MM.1S (cell line): ENCODE data around the gene DIAPH3.

Experiments used
- DNase-seq: peaks from one replicate; pipeline ENCODE4 v3.0.0-alpha.2; 2015
- H2AFZ ChIP-seq: fragments of 300-600 bp; sonication (generic); 2 replicates; pipeline ENCODE4 v1.6.0; 2016; ENCODE audit warnings: antibody characterized with exemption, low read length
- H3F3A ChIP-seq: fragments of 300-600 bp; sonication (generic); 2 replicates; pipeline ENCODE4 v1.6.1; 2016; ENCODE audit warnings: mild to moderate bottlenecking, antibody characterized with exemption, low read length, moderate library complexity, mixed read lengths; ENCODE audit not compliant: insufficient read depth
- H3K27ac ChIP-seq: fragments of 300-600 bp; sonication (generic); 2 replicates; pipeline ENCODE4 v1.5.1; 2016; ENCODE audit warnings: mild to moderate bottlenecking, low read length
- H3K27me3 ChIP-seq: fragments of 300-600 bp; sonication (generic); replicated peaks from 2 replicates; pipeline ENCODE4 v1.6.0; 2016; ENCODE audit warnings: low read length; ENCODE audit not compliant: insufficient read depth
- H3K36me3 ChIP-seq: fragments of 300-600 bp; sonication (generic); replicated peaks from 2 replicates; pipeline ENCODE4 v1.6.1; 2016; ENCODE audit warnings: mild to moderate bottlenecking, low read length, mixed read lengths; ENCODE audit not compliant: insufficient read depth
- H3K4me1 ChIP-seq: fragments of 300-600 bp; sonication (generic); 2 replicates; pipeline ENCODE4 v1.6.1; 2016; ENCODE audit warnings: low read length, mixed read lengths
- H3K4me2 ChIP-seq: fragments of 300-600 bp; sonication (generic); 2 replicates; pipeline ENCODE4 v1.6.0; 2016; ENCODE audit warnings: low read depth, low read length
- H3K4me3 ChIP-seq: fragments of 300-600 bp; sonication (generic); 2 replicates; pipeline ENCODE4 v1.5.1; 2016; ENCODE audit warnings: low read length, mixed read lengths
- H3K79me2 ChIP-seq: fragments of 300-600 bp; sonication (generic); 2 replicates; pipeline ENCODE4 v1.6.1; 2016; ENCODE audit warnings: mixed run types, low read length, mixed read lengths
- H3K9ac ChIP-seq: fragments of 300-600 bp; sonication (generic); 2 replicates; pipeline ENCODE4 v1.6.1; 2016; ENCODE audit warnings: low read length, mixed read lengths
- H3K9me2 ChIP-seq: fragments of 300-600 bp; sonication (generic); replicated peaks from 2 replicates; pipeline ENCODE4 v1.6.1; 2016; ENCODE audit warnings: mild to moderate bottlenecking, low read length, mixed read lengths; ENCODE audit not compliant: insufficient read depth
- H3K9me3 ChIP-seq: fragments of 300-600 bp; sonication (generic); replicated peaks from 2 replicates; pipeline ENCODE4 v1.6.1; 2016; ENCODE audit warnings: mild to moderate bottlenecking, low read length, mixed read lengths; ENCODE audit not compliant: insufficient read depth
- H4K20me1 ChIP-seq: fragments of 300-600 bp; sonication (generic); 2 replicates; pipeline ENCODE4 v1.6.1; 2016; ENCODE audit warnings: mild to moderate bottlenecking, low read length, moderate library complexity, mixed read lengths; ENCODE audit not compliant: insufficient read depth
- CTCF ChIP-seq: fragments of 300-600 bp; sonication (generic); IDR thresholded peaks from 2 replicates; pipeline ENCODE4 v1.5.1; 2016; ENCODE audit warnings: antibody characterized with exemption, low read length, mixed read lengths
- EZH2 ChIP-seq: fragments of 300-600 bp; sonication (generic); optimal IDR thresholded peaks from 2 replicates; pipeline ENCODE3; 2017; ENCODE audit warnings: low read depth, mild to moderate bottlenecking, antibody characterized with exemption, low read length, mixed read lengths
- EZH2phosphoT487 ChIP-seq: fragments of 300-600 bp; sonication (generic); IDR thresholded peaks from 2 replicates; pipeline ENCODE4 v1.6.1; 2018; ENCODE audit warnings: antibody characterized with exemption, low read length

The DIAPH3 gene

DNA sequence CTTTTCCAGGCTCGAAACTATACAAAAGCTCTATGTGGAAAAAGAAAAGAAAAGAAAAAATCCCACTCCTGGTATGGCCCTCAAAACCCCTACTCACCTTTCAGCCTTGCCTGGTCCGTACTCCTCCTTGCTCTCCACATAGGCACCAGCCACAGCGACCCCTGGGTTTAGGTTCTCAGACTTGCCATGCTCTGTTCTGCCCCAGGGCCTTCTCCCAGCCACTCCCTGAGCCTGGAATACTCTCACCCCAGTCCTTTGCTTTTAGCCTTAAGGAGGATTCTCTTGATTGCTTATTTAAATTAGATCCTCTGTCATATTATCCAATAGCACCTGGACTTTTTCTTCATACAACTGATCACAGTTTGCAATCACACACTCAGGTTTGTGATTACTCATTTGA lies 522.5 kb downstream of the DIAPH3 start:
- no peak for DNase-seq
- TF ChIP-seq CTCF (no peak), EZH2 (no peak), EZH2phosphoT487 (no peak)
- H3K27ac ChIP-seq, result no peak overlapping the region
- H4K20me1 ChIP-seq, result no peaks in the 10 kb centered on the region
- no peaks in the 10 kb centered on the region for H3K9me2 ChIP-seq
- H3K27me3 ChIP-seq, result no peaks in the 10 kb centered on the region
- H3F3A ChIP-seq, result no peaks in the 10 kb centered on the region
- no peaks in the 10 kb centered on the region for H3K79me2 ChIP-seq
- no peaks in the 10 kb centered on the region for H3K36me3 ChIP-seq
- no peaks in the 10 kb centered on the region for H3K9me3 ChIP-seq
- no peak overlapping the region for H3K4me3 ChIP-seq
- H3K4me2 ChIP-seq, result no peak overlapping the region
- no peak overlapping the region for H3K9ac ChIP-seq
- H2AFZ ChIP-seq, result no peak overlapping the region
- H3K4me1 ChIP-seq, result no peaks in the 10 kb centered on the region

DNA sequence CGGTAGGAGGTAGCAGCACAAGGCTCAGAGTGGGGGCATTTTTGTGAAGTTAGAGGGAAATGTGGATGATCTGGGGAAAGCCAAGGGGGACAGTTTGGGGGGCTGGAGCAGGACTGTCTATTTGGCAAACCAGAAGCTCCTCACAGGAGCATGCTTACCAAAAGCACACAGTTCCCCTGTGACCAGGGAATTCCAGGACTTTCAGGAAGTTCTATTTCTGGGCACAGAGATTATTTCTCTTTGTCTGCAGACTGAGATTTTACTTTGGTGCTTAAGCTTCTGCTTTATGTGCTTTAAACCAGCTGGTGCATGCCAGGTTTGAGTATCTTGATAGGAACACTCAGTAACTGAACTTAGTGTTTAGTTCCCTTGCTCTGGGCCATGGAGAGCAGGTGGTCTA lies 525.3 kb downstream of the DIAPH3 start:
- Histone ChIP-seq H3K4me3 (no peak overlapping the region), H2AFZ (no peak overlapping the region), H3K4me2 (no peak overlapping the region), H3K9ac (no peak overlapping the region), H3K27me3 (no peaks in the 10 kb centered on the region), H4K20me1 (no peaks in the 10 kb centered on the region), H3K9me3 (no peaks in the 10 kb centered on the region), H3K79me2 (no peaks in the 10 kb centered on the region), H3F3A (no peaks in the 10 kb centered on the region), H3K36me3 (no peaks in the 10 kb centered on the region), H3K4me1 (no peaks in the 10 kb centered on the region), H3K9me2 (no peaks in the 10 kb centered on the region), H3K27ac (no peak overlapping the region)
- no peak for DNase-seq
- TF ChIP-seq EZH2phosphoT487 (no peak), CTCF (no peak), EZH2 (no peak)

DNA sequence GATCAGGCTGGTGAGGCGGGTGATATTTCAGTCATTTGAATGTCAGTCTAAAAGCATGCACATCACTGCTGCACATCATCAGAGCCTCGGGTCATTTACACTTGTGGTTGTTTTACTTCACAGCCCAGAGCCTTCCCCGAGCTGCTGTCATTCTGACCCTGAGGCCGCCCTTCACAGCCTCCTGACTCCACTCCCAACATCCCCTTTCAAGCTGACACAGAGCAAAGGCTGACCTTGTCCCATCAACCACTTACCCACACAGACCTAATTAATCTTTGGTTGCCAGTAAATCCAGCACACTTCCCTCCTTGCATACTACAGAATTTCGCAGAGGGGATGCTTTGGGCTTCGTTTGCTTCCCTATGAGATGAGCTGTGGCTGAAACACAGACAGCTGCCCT lies 528.1 kb downstream of the DIAPH3 start:
- Histone ChIP-seq H3F3A (no peaks in the 10 kb centered on the region), H3K27me3 (no peaks in the 10 kb centered on the region), H3K4me1 (no peaks in the 10 kb centered on the region), H3K27ac (no peak overlapping the region), H3K9ac (no peak overlapping the region), H3K36me3 (no peaks in the 10 kb centered on the region), H4K20me1 (no peaks in the 10 kb centered on the region), H3K4me3 (no peak overlapping the region), H2AFZ (no peak overlapping the region), H3K4me2 (no peak overlapping the region), H3K9me3 (no peaks in the 10 kb centered on the region), H3K9me2 (no peaks in the 10 kb centered on the region), H3K79me2 (no peaks in the 10 kb centered on the region)
- no peak for DNase-seq
- TF ChIP-seq EZH2, result no peak
- TF ChIP-seq CTCF, result no peak
- no peak for TF ChIP-seq EZH2phosphoT487
